Activated T-helper 1 cell treated with anti-CD3 and anti-CD28 coated beads, Interleukin-2, amount 50 U/mL, for 16 hours (primary cell): ENCODE measurements around the gene RGS3.

ENCODE experiments used
- DNase-seq, 2 donors: peaks; one replicate each; pipeline ENCODE4 v3.0.0-alpha.2; 2020; ENCODE audit warnings: low read depth in 1 of 2, low spot score in 1 of 2

Gene RGS3

GRCh38 chr9:113598451-113598850, 134.9 kb downstream of the RGS3 start:
- DNase-seq = no peak

- no peak for DNase-seq
Measured at GRCh38 chr9:113598883-113599282, 135.4 kb downstream of the RGS3 start.

GRCh38 chr9:113599646-113600022, 136.1 kb downstream of the RGS3 start:
- DNase-seq = no peak

- no peak for DNase-seq
Measured at GRCh38 chr9:113600023-113600823, 136.7 kb downstream of the RGS3 start.

GRCh38 chr9:113600871-113601614, 137.5 kb downstream of the RGS3 start:
- no peak for DNase-seq

- no peak for DNase-seq
Measured at GRCh38 chr9:113601656-113602055, 138.1 kb downstream of the RGS3 start.

- no peak for DNase-seq
Measured at GRCh38 chr9:113602126-113603047, 138.9 kb downstream of the RGS3 start.

GRCh38 chr9:113603048-113603375, 139.5 kb downstream of the RGS3 start:
- DNase-seq = no peak

GRCh38 chr9:113603773-113604172, 140.2 kb downstream of the RGS3 start:
- DNase-seq = no peak

GRCh38 chr9:113604393-113604792, 140.9 kb downstream of the RGS3 start:
- DNase-seq = no peak

GRCh38 chr9:113606510-113606909, 143.0 kb downstream of the RGS3 start:
- no peak for DNase-seq

GRCh38 chr9:113608082-113608685, 144.7 kb downstream of the RGS3 start:
- no peak for DNase-seq

- no peak for DNase-seq
Measured at GRCh38 chr9:113609562-113610318, 146.2 kb downstream of the RGS3 start.

- no peak for DNase-seq
Measured at GRCh38 chr9:113611461-113612215, 148.1 kb downstream of the RGS3 start.

GRCh38 chr9:113612216-113612747, 148.8 kb downstream of the RGS3 start:
- DNase-seq = no peak

- DNase-seq = no peak
Measured at GRCh38 chr9:113612828-113613227, 149.3 kb downstream of the RGS3 start.

GRCh38 chr9:113613815-113614413, 150.4 kb downstream of the RGS3 start:
- no peak for DNase-seq

GRCh38 chr9:113614843-113615648, 151.5 kb downstream of the RGS3 start:
- no peak for DNase-seq
